Suprapubic skin (tissue), 4 donors: ENCODE data around the gene ZNF155. TPM values are rescaled to one million over a fixed set of nuclear protein-coding genes. Genes with fewer than 3 reads are reported as not detected.
"Not testable (repeated sequence)": the region's sequence is repeated elsewhere in the genome, so short reads cannot be mapped to it uniquely, and the experiment has no call there.

Source experiments
- DNase-seq, 2 donors: peaks; one replicate each; pipeline ENCODE4 v3.0.0-alpha.2; 2019; ENCODE audit warnings: low spot score in 2 of 2
- H3K27ac ChIP-seq: fragments of 200-600 bp; sonication (generic); one replicate; pipeline ENCODE4 v1.5.1; 2019
- H3K27me3 ChIP-seq: fragments of 200-600 bp; sonication (generic); one replicate; pipeline ENCODE4 v1.5.1; 2019
- H3K36me3 ChIP-seq: fragments of 200-600 bp; sonication (generic); one replicate; pipeline ENCODE4 v1.5.1; 2019
- H3K4me1 ChIP-seq: fragments of 200-600 bp; sonication (generic); one replicate; pipeline ENCODE4 v1.5.1; 2019
- H3K4me3 ChIP-seq: fragments of 200-600 bp; sonication (generic); one replicate; pipeline ENCODE4 v1.5.1; 2019; ENCODE audit warnings: mild to moderate bottlenecking
- H3K9me3 ChIP-seq: fragments of 200-600 bp; sonication (generic); one replicate; pipeline ENCODE4 v1.5.1; 2019
- EP300 ChIP-seq: sonication (generic); formaldehyde crosslinking; IDR thresholded peaks from one replicate; pipeline ENCODE4 v1.6.1; 2017; ENCODE audit warnings: antibody characterized with exemption
- POLR2A ChIP-seq, 2 donors: fragments of 450-650 bp; IDR thresholded peaks; one replicate each; pipeline ENCODE4 v1.6.1; 2017; ENCODE audit warnings: antibody characterized with exemption in 2 of 2, mild to moderate bottlenecking in 2 of 2, moderate library complexity in 2 of 2
- POLR2AphosphoS5 ChIP-seq, 3 donors: sonication (generic); formaldehyde crosslinking; IDR thresholded peaks; one replicate each; pipeline ENCODE4 v1.6.1; 2017; ENCODE audit warnings: antibody characterized with exemption in 3 of 3
- WGBS: methylation state at CpG from one replicate; pipeline ENCODE4 v1.1.5; 2018; 5-methylcytosine and 5-hydroxymethylcytosine counted together
- total RNA-seq, 4 donors: library from RNA; depleted of rRNA; stranded (reverse); fragments of >200 nt; gene quantifications; one replicate each; pipeline ENCODE4 v1.1.0, GENCODE V29; 2016
- TF ChIP-seq, protein P1 (sequence below), 2 donors: fragments of 200-600 bp in 1 of 2; fragments of 450-650 bp in 1 of 2; sonication (generic) in 1 of 2; IDR thresholded peaks; one replicate each; pipeline ENCODE4 v1.5.1; 2016 to 2019; ENCODE audit warnings: antibody characterized with exemption in 2 of 2, mild to moderate bottlenecking in 1 of 2, moderate library complexity in 1 of 2

Gene ZNF155
- total RNA-seq, 4 donors from 2014 or later: 2.2 to 10.0 (median 8.0) TPM

DNA sequence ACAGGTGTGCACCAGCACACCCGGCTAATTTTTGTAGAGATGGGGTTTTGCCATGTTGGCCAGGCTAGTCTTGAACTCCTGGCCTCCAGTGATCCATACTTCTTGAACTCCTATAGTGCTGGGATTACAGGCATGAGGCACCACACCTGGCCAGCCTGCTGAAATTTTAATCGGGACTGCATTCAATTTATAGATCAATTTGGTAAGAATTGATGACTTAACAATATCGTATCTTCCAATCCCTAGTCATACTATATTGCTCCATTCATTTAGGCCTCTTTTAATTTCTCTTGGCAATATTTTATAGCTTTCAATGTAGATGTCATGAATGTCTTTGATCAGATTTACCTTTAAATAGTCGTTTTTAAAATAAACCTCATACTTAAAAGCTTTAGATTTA, 43.3 kb upstream of the ZNF155 start:
- H3K4me3 ChIP-seq: no peak overlapping the region
- no peak for TF ChIP-seq POLR2AphosphoS5 (IDR thresholded peaks at IDR 0.05)
- no peak for TF ChIP-seq POLR2A (IDR thresholded peaks at IDR 0.05)
- TF ChIP-seq EP300: no peak
- TF ChIP-seq, protein P1, sequence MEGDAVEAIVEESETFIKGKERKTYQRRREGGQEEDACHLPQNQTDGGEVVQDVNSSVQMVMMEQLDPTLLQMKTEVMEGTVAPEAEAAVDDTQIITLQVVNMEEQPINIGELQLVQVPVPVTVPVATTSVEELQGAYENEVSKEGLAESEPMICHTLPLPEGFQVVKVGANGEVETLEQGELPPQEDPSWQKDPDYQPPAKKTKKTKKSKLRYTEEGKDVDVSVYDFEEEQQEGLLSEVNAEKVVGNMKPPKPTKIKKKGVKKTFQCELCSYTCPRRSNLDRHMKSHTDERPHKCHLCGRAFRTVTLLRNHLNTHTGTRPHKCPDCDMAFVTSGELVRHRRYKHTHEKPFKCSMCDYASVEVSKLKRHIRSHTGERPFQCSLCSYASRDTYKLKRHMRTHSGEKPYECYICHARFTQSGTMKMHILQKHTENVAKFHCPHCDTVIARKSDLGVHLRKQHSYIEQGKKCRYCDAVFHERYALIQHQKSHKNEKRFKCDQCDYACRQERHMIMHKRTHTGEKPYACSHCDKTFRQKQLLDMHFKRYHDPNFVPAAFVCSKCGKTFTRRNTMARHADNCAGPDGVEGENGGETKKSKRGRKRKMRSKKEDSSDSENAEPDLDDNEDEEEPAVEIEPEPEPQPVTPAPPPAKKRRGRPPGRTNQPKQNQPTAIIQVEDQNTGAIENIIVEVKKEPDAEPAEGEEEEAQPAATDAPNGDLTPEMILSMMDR (IDR thresholded peaks at IDR 0.05): no peak
- whole genome bisulfite sequencing: 80% methylated on average over 4 of the region's 4 CpGs
- H3K27me3 ChIP-seq: peaks cover 5% of the 10 kb centered on the region
- H3K27ac ChIP-seq: no peak overlapping the region
- H3K36me3 ChIP-seq: no peaks in the 10 kb centered on the region
- H3K9me3 ChIP-seq: no peaks in the 10 kb centered on the region
- no peak for DNase-seq
- peaks cover 3% of the 10 kb centered on the region for H3K4me1 ChIP-seq

DNA sequence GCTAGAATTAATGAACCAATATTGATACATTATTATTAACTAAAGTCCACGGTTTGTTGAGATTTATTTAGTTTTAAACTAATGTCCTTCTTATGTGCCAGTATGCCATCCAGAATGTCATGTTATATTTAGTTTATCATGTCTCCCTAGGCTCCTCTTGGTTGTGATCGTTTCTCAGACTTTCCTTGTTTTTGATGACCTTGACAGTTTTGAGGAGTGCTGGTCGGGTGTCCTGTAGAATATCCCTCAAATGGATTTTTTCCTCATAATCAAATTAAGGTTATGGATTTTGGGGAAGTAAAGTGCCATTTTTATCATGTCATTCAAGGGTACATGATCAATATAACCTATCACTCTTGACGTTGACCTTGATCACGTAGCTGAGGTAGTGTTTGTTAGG, 42.8 kb upstream of the ZNF155 start:
- WGBS: 79% methylated on average over 5 of the region's 5 CpGs
- DNase-seq: no peak
- TF ChIP-seq POLR2AphosphoS5 (IDR thresholded peaks at IDR 0.05): no peak
- no peak for TF ChIP-seq EP300
- no peak for TF ChIP-seq POLR2A (IDR thresholded peaks at IDR 0.05)
- TF ChIP-seq, protein P1 (IDR thresholded peaks at IDR 0.05): no peak

GRCh38 chr19:43947412-43947811, 36.6 kb upstream of the ZNF155 start:
- not testable (repeated sequence) for H3K9me3 ChIP-seq, H3K27ac ChIP-seq, H3K4me3 ChIP-seq, H3K36me3 ChIP-seq, H3K4me1 ChIP-seq, DNase-seq
- H3K27me3 ChIP-seq: peaks cover 19% of the 10 kb centered on the region
- 0% methylated on average over 1 of the region's 1 CpG for WGBS

More for the DNA sequence above, 42.8 kb upstream of the ZNF155 start:
- no peaks in the 10 kb centered on the region for H3K4me1 ChIP-seq
- no peak overlapping the region for H3K4me3 ChIP-seq
- H3K27me3 ChIP-seq: peaks cover 5% of the 10 kb centered on the region
- no peaks in the 10 kb centered on the region for H3K9me3 ChIP-seq
- H3K36me3 ChIP-seq: no peaks in the 10 kb centered on the region
- no peak overlapping the region for H3K27ac ChIP-seq

- H3K4me1 ChIP-seq, DNase-seq, H3K27ac ChIP-seq, H3K4me3 ChIP-seq, H3K36me3 ChIP-seq: not testable (repeated sequence)
- Histone ChIP-seq H3K27me3 (peaks cover 19% of the 10 kb centered on the region), H3K9me3 (peaks cover 12% of the 10 kb centered on the region)
- 95% methylated on average over 2 of the region's 2 CpGs for WGBS
Measured at GRCh38 chr19:43949803-43950202, 34.2 kb upstream of the ZNF155 start.

DNA sequence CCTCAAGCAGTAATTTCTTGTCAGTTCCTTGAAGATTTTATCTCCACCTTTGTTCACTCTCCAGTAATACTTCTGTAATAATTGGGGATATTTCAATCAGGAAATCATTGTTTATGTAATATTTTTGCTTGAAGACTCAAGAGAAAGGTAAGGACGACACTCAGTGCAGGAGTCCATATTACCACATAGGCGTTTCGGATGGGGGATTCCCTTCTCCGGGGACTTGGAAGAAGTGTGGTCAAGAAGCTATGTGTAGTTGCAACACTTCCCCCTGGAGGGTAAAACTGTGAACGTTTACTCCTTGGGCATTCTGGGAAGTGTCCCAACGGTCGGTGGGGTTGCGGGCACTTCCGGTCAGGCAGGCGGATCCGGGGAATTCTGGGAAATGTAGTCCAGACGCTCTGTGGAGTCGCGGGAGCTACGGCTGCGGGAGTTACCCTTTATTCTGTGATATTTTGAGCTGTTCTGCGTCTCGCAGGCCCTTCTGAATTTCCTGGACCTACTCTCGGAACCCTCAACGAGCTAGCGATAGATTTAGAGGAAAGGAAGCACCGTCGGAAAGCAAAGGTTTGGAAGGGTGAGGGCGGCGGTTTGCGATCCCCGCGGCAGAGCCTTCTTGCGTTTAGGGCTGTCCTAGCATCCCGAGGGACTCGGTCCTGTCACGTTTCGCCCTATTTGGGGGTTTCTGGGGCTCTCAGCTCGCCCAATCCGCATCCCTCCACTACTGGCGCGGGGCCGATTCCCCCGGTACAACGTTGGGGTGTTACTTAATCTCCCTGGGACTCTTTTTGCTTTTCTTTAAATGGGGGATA, 32.9 kb upstream of the ZNF155 start, which contains the start of gene ZNF221:
Gene ZNF221 (plus strand): TSS at position 395 of the 812 bp plus-strand sequence. CDS start 11,499 bp downstream, outside the sequence.
- H3K9me3 ChIP-seq: peaks cover 12% of the 10 kb centered on the region
- WGBS: 1% methylated on average over 40 of the region's 40 CpGs

DNA sequence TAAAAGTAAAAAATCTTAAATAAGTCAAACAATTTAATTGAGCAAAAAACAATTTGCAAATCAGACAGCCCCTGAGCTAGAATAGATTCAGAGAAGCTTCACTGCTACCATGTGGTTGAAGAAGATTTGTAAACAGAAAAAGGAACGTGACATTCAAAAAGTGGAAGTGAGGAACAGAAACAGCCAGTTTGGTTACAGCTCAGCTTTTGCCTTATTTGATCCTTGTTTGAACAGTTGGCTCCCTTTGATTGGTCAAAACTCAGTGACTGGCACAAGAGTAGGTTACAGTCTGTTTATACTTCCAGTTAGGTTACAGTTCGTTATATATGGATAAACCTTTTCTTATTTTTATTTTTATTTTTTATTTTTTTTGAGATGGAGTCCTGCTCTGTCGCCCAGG, 27.2 kb upstream of the ZNF155 start:
- H3K27ac ChIP-seq: no peak overlapping the region
- no peaks in the 10 kb centered on the region for H3K27me3 ChIP-seq
- no peak for DNase-seq
- H3K36me3 ChIP-seq: peaks cover 12% of the 10 kb centered on the region
- H3K9me3 ChIP-seq: peaks cover 21% of the 10 kb centered on the region
- WGBS: 92% methylated on average over 3 of the region's 3 CpGs
- H3K4me1 ChIP-seq: no peaks in the 10 kb centered on the region
- no peak overlapping the region for H3K4me3 ChIP-seq
- TF ChIP-seq, protein P1 (IDR thresholded peaks at IDR 0.05): no peak
- no peak for TF ChIP-seq POLR2A (IDR thresholded peaks at IDR 0.05)
- no peak for TF ChIP-seq POLR2AphosphoS5 (IDR thresholded peaks at IDR 0.05)
- no peak for TF ChIP-seq EP300

More for the DNA sequence above, 32.9 kb upstream of the ZNF155 start, which contains the start of gene ZNF221:
- DNase-seq: peak; percentile 89 to 91
- no peak within 1 kb of the TSS for H3K27ac ChIP-seq
- H3K4me1 ChIP-seq: no peaks in the 10 kb centered on the region
- peaks cover 14% of the 10 kb centered on the region for H3K27me3 ChIP-seq
- H3K36me3 ChIP-seq: peaks cover 12% of the 10 kb centered on the region
- peak in 2 of 3 donors; percentile 74 to 76 for TF ChIP-seq POLR2AphosphoS5 (IDR thresholded peaks at IDR 0.05)
- no peak for TF ChIP-seq EP300
- TF ChIP-seq POLR2A (IDR thresholded peaks at IDR 0.05): no peak
- TF ChIP-seq, protein P1 (IDR thresholded peaks at IDR 0.05): peak in 1 of 2 donors; percentile 30
- peak within 1 kb of the TSS; percentile 73 for H3K4me3 ChIP-seq
